ENCODE data around the gene SLC12A8.

SLC12A8 gene

GRCh38 chr3:125239266-125239665 lies 26.7 kb upstream of the SLC12A8 start:
- H3K9me3 ChIP-seq (replicated peaks; ENCODE audit: insufficient read depth, low read length) = no peaks in the 10 kb centered on the region
- no peaks in the 10 kb centered on the region for H4K20me1 ChIP-seq (ENCODE audit: insufficient read depth, low read length)
- no peak overlapping the region for H2AFZ ChIP-seq (ENCODE audit: low read length)
- H3K4me3 ChIP-seq (ENCODE audit: low read length) = no peak overlapping the region
- no peak overlapping the region for H3K4me2 ChIP-seq (ENCODE audit: low read depth, low read length)
- no peak for DNase-seq
- no peaks in the 10 kb centered on the region for H3K9me2 ChIP-seq (replicated peaks; ENCODE audit: insufficient read depth, low read length)
- no peak overlapping the region for H3K27ac ChIP-seq (ENCODE audit: low read length)
- H3F3A ChIP-seq (ENCODE audit: insufficient read depth, low read length) = no peaks in the 10 kb centered on the region
- no peaks in the 10 kb centered on the region for H3K36me3 ChIP-seq (replicated peaks; ENCODE audit: insufficient read depth, low read length)
- H3K27me3 ChIP-seq (replicated peaks; ENCODE audit: insufficient read depth, low read length) = no peaks in the 10 kb centered on the region
- TF ChIP-seq EZH2phosphoT487 (IDR thresholded peaks at IDR 0.05; ENCODE audit: low read length) = no peak
- TF ChIP-seq EZH2 (optimal IDR thresholded peaks at IDR 0.05; ENCODE audit: low read depth, low read length) = no peak
- TF ChIP-seq CTCF (IDR thresholded peaks at IDR 0.05; ENCODE audit: low read length) = no peak
- H3K9ac ChIP-seq (ENCODE audit: low read length) = no peak overlapping the region
- no peaks in the 10 kb centered on the region for H3K4me1 ChIP-seq (ENCODE audit: low read length)
- no peaks in the 10 kb centered on the region for H3K79me2 ChIP-seq (ENCODE audit: low read length)

GRCh38 chr3:125238759-125239158 lies 26.2 kb upstream of the SLC12A8 start:
- no peaks in the 10 kb centered on the region for H3K9me3 ChIP-seq (replicated peaks; ENCODE audit: insufficient read depth, low read length)
- no peaks in the 10 kb centered on the region for H3K4me1 ChIP-seq (ENCODE audit: low read length)
- no peak overlapping the region for H3K4me2 ChIP-seq (ENCODE audit: low read depth, low read length)
- H3K9ac ChIP-seq (ENCODE audit: low read length) = no peak overlapping the region
- no peak overlapping the region for H3K27ac ChIP-seq (ENCODE audit: low read length)
- H2AFZ ChIP-seq (ENCODE audit: low read length) = no peak overlapping the region
- no peak for DNase-seq
- TF ChIP-seq EZH2phosphoT487 (IDR thresholded peaks at IDR 0.05; ENCODE audit: low read length) (no peak), CTCF (IDR thresholded peaks at IDR 0.05; ENCODE audit: low read length) (no peak)
- H3K9me2 ChIP-seq (replicated peaks; ENCODE audit: insufficient read depth, low read length) = no peaks in the 10 kb centered on the region
- no peaks in the 10 kb centered on the region for H4K20me1 ChIP-seq (ENCODE audit: insufficient read depth, low read length)
- H3F3A ChIP-seq (ENCODE audit: insufficient read depth, low read length) = no peaks in the 10 kb centered on the region
- no peak overlapping the region for H3K4me3 ChIP-seq (ENCODE audit: low read length)
- no peaks in the 10 kb centered on the region for H3K36me3 ChIP-seq (replicated peaks; ENCODE audit: insufficient read depth, low read length)
- no peaks in the 10 kb centered on the region for H3K79me2 ChIP-seq (ENCODE audit: low read length)
- H3K27me3 ChIP-seq (replicated peaks; ENCODE audit: insufficient read depth, low read length) = no peaks in the 10 kb centered on the region

- no peaks in the 10 kb centered on the region for H3K4me1 ChIP-seq (ENCODE audit: low read length)
- no peaks in the 10 kb centered on the region for H4K20me1 ChIP-seq (ENCODE audit: insufficient read depth, low read length)
- no peaks in the 10 kb centered on the region for H3K9me3 ChIP-seq (replicated peaks; ENCODE audit: insufficient read depth, low read length)
- DNase-seq = no peak
- no peak for TF ChIP-seq CTCF (IDR thresholded peaks at IDR 0.05; ENCODE audit: low read length)
- no peak for TF ChIP-seq EZH2 (optimal IDR thresholded peaks at IDR 0.05; ENCODE audit: low read depth, low read length)
- TF ChIP-seq EZH2phosphoT487 (IDR thresholded peaks at IDR 0.05; ENCODE audit: low read length) = no peak
- no peaks in the 10 kb centered on the region for H3K79me2 ChIP-seq (ENCODE audit: low read length)
- H2AFZ ChIP-seq (ENCODE audit: low read length) = no peak overlapping the region
- no peak overlapping the region for H3K4me2 ChIP-seq (ENCODE audit: low read depth, low read length)
- H3K9me2 ChIP-seq (replicated peaks; ENCODE audit: insufficient read depth, low read length) = no peaks in the 10 kb centered on the region
- no peak overlapping the region for H3K27ac ChIP-seq (ENCODE audit: low read length)
- no peak overlapping the region for H3K9ac ChIP-seq (ENCODE audit: low read length)
- H3K27me3 ChIP-seq (replicated peaks; ENCODE audit: insufficient read depth, low read length) = no peaks in the 10 kb centered on the region
- no peaks in the 10 kb centered on the region for H3F3A ChIP-seq (ENCODE audit: insufficient read depth, low read length)
- no peak overlapping the region for H3K4me3 ChIP-seq (ENCODE audit: low read length)
- no peaks in the 10 kb centered on the region for H3K36me3 ChIP-seq (replicated peaks; ENCODE audit: insufficient read depth, low read length)
Observed at GRCh38 chr3:125236331-125236903, 23.9 kb upstream of the SLC12A8 start.
